HG02610 (cell line): ENCODE results near the gene CTSH.
"Not testable (repeated sequence)": the region's sequence is repeated elsewhere in the genome, so short reads cannot be mapped to it uniquely, and the experiment has no call there.

Experiments used
- ATAC-seq: cut with Tn5 transposase; IDR thresholded peaks from one replicate; pipeline ENCODE4 v1.9.1; 2021; ENCODE audit warnings: mild to moderate bottlenecking, moderate library complexity; ENCODE audit not compliant: unreplicated experiment

CTSH gene

DNA sequence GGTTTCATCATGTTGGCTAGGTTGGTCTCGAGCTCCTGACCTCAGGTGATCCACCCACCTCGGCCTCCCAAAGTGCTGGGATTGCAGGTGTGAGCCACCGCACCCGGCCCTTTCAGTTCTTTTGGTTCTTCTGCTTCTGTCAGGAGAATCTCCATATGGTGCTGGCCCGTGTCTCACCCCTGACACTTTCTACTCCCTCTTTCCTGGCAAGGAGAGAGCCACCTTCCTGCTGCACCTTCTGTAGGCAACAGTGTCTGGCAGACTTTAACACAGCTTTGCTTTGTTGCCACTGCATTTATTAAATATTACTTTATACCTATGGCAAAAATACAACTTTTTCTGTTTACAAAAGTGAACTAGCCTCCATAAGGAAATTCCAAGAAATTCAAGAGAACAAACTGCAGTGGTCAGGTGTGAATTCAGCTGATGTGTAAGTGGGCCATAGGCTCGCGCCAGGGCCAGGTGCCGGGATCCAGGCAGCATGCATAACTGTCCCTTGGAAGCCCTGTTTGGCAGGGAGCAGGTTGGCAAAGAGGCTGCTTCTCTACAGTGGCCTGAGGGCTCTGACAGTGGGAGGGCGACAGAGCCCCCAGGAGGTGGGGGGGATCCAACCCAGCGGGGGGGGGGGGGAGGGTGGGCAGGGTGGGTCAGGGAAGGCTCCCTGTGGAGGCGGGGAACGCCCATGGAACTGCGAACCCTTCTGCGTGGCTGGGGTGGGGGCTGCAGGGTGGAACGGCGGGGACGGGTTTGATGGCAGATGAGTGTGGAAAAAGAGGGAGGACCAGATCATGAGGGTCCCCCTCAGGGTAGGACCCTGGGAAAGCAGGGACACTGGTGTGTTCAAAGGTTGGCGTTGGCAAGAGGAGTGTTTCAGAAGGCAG, 21.1 kb downstream of the CTSH start:
- ATAC-seq, result no peak

DNA sequence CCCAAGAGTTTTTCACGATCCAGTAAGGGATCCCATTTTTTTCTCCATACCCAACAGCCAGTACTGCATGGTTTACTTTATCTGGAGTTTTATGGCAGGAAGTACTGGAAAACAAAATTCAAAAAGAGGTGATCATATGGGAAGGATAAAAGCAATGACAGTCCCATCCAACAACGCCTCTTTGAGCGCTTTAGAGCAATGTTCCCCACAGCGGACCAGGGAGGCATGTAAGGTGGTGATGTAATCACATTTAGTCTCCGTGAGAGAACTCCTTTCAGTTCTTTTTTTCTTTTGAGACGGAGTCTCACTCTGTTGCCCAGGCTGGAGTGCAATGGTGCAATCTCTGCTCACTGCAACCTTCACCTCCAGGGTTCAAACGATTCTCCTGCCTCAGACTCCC, 21.8 kb downstream of the CTSH start:
- ATAC-seq, result no peak

DNA sequence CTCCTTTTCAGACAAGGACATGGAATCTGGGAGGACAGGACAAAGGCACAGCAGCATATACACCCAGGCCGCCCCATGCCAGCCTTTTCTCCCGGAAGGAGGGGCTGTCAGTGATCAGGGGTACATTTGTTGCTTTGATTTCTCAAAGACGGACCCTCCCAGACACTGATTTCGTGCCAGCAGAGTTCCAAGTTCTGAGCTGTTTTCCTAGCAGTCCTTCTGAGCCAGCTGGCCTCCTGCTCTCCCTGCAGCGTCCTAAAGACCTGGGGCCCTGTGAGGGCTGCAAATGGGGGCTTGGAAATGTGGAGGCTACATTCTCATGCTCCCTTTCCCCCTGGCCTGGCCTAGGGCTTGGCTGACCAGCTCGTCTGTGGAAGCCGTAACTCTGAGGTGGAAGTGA, 22.3 kb downstream of the CTSH start:
- no peak for ATAC-seq

DNA sequence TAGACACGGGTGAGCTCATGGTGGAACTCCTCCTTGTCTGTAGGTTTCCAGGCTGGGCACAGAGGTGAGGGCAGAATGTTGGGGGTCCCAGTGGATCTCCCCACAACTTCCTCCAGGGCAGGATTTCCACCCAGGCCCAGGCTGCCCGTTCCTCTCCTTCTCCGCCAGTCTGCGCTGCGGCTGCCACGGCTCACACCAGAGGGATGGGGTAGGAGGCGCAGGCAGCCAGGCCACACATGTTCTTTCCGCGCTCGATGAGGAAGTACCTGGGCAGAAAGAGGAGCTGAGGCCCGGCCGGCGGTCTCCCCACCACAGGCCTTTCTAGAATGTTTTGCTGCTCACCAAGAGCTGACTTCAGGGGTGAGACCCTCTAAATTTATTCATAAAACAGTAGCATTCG, 22.9 kb downstream of the CTSH start:
- no peak for ATAC-seq

DNA sequence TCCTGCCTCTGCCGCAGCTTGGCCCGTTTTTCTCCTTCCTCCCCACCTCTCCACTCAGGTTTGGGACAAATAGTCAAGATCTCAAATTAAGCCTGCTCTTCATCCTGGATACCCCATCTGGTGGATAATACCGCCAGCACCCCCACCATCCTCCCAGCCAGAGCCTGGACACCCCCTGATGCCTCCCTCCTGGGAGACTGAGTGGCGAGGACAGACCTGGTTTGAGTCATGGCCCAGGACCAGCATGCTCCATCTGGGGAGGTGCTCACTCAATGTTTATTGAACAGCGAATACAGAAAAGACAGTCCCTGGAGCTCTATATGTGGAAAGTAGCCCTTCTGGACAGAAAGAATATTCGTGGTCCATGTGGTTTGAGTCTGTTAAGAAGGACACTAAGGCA, 23.3 kb downstream of the CTSH start:
- ATAC-seq, result no peak

DNA sequence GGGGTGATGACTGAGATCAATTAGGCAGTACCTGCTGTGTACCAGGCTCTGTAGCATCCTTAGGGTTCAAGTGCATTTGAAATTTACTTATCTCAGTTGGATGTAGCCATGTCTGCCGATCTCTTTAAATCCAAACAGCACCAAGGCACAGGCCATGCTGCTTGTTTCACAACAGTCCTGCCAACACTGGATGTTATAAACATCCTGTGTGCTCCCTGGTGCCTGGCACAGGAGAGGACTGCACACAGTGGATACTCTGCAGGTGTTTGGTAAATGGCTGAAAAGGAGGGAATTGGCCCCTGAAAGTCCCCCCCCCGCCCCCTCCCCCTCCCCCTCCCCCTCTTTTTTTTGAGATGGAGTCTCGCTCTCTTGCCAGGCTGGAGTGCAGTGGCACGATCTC, 27.0 kb downstream of the CTSH start:
- ATAC-seq, result no peak

DNA sequence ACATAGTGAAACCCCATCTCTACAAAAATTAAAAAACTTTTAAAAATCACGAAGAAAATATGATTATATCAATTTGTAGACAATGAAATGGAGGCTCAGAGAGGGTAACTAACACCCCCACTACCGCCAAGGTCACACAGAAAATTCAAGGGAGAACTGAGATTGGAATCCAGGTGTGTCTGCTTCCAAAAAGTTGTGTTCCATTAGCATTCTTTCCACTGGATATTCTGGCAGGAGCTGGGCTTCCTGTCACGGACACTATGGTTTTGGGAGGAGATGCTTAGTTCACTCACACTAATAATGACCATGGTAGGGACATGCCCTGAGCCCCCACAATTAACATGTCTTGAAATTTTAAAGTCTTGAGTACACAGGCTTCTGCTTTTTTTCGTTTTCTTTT, 28.8 kb downstream of the CTSH start:
- no peak for ATAC-seq

DNA sequence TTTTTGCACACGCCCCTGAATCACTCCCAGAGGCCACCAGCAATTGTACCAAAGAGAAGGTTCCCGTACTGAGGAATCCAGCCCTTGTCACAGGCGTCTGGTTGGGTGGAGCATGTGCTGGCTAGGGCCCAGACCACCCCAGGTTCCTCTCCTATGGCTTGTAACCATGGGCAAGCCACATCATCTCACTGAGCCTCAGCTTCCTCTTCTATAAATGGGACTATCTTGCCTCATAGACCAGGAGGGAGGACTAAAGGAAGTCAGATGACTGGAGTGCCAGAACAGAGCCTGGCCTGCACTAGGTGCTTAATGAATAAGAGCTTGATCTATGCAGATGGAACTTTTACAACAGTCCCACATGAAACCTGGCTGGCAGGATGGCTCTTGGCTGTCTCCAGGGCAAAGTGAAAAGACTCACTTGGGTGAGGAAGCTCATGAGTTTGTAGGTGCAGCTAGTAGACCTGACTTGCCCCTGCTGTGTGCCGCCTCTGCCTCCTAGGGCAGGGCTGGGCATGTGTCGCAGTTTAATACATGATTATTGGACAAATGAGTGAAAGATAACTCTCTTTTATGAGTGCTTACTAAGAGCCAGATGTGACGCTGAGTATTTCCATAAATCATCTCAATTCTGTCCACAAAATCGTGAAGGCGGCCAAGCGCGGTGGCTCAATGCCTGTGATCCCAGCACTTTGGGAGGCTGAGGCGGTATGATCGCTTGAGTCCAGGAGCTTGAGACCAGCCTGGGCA, 29.3 kb downstream of the CTSH start:
- ATAC-seq, result no peak

DNA sequence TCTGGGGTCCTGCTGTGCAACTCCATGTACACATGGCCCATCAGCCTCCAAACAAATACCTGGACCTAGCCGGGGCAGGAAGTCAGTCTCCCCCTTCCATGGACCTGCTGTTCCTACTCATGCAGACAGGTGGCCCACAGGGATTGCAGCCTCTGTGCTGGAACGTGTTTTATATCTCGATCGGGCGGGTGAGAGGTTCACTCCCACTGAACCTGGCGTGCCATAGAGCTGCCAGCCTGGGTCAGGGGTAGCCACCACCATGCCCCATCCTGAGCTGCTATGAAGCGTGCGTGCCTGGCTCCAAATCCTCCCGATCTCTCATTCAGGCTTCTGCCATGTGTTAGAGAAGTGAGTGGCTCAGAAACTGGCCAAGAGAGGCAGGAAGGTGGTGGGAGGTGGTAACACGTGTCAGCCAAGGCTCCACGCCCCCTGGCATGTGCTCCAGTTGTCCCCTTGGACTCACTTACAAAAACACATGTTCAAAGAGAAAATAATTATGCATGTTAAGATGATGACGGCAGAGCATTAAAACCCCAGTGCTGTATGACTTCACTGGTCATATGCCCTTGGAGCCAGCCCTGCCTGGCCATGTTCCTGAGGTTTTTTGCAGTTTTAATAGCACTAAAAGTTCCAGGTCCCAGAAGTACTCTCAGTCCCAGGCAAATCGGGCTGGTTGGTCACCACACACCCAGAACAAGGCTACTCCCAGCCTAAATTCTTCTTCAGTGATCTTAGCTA, 30.6 kb downstream of the CTSH start:
- ATAC-seq, result no peak

DNA sequence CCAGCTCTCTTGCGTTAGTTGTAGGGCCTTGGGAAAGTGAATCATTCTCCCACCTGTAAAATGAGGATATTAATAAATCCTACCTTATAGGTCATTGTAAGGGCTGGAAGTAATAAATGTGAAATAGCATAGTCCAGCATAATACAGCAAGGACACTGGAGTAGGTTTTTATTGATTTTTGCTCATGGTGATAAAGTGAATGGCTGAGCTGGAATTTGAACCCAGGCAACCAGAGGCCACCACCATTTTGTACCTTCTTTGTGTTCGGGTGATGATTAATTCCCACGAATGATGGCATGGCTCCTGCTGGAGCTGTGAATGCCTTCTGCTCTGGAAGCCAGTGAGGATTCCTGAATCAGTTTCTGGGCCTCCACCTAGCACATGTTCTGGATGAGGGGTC, 31.8 kb downstream of the CTSH start:
- no peak for ATAC-seq

DNA sequence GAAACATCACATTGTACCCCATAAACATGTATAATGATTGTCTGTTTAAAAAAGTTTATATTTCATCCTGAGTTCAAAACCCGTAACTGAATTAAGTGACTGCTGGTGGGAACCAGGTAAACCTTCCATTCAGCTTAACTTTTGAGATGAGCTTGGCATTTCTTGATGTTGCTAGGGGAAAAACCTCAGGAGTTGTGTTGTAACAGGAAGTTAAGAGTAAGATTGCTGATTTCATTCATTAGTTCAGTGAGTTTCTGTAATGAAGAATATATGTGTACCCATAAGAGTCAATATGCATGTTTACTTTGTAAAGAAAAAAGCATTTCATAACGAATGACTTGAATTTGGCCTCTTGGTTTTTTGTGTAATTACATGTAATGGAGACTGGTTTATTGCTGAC, 32.5 kb downstream of the CTSH start:
- no peak for ATAC-seq

DNA sequence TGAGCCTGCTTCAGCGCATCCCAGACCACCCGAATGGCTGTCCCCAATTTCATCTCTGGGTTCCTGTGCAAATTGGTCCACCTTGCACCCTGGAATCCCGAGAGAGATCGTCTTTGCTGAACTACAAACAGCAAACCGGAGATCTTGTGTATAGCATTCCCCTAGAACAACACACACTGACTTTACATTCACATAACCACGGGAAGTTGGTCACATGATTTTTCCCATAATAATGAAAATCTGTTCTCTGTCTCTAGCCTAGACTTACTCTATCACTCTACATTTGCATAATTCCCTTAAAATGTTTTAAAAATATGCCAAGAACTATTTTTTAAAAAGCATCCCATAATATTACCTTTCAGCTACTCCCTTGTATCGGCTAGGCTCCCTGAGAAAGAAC, 34.6 kb downstream of the CTSH start:
- ATAC-seq, result no peak

DNA sequence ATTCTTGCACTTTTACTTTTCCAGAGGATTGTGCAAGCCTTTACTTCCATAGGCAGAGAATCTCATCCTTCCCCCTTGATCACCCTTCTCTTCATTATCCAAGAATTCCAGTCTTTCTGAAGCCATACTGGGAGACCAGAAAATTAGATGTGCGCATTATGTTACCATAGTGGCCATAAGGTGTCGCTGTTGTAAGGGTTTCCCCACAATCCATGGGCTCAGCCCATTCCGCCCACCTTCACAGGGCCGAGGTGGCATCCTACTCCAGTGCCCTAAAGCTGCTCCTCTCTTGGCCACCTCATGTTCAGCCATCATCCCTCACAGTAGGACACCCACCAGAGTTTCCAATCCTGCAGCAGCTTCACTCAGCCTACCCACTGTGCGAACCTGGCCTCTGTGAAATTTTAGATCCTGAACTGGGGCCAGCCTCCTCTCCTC, 35.0 kb downstream of the CTSH start:
- no peak for ATAC-seq

DNA sequence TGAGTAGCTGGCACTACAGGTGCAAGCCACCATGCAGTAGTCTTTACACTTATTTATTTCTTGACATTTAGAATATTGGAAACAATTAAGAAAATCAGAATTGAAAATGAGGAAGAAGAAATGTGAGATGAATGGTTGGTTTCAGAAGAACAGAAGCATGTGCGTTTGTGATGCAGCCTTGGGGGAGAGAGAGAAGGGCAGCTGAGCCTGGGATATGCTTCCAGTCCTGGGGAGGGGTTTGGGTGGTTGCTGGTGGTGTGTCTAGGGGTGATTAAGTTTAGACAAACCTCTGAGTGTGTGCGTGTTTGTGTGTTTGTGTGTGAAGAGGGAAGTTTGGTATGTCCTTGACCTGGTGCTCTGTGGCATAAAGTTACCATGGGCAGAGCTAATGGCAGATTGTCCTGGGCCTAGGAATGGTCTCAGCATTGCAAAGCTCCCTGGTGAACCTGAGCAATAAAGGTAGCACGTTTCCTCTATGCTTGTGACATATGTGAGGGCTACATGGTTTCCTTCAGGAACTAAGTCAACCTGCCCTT, 35.6 kb downstream of the CTSH start:
- ATAC-seq, result no peak

DNA sequence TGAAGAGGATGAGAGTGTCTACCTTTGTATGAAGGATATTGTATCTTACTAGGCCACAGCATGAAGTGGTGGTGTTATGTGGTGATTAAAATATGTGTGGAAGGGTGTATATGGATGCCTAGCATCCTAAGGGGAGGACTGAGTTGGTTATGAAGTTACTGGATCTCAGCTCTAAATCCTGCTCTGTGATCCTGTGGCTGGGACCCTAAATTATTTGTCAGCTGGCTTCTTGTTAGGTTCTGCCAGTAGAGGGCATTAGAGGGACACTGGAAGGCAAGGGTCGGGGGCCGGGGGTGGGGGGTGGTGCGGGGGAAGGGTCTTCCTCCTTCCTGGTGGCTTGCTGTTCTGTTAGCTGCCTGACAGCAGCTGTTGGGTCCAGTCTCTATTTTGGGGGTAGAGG, 37.3 kb downstream of the CTSH start:
- no peak for ATAC-seq

DNA sequence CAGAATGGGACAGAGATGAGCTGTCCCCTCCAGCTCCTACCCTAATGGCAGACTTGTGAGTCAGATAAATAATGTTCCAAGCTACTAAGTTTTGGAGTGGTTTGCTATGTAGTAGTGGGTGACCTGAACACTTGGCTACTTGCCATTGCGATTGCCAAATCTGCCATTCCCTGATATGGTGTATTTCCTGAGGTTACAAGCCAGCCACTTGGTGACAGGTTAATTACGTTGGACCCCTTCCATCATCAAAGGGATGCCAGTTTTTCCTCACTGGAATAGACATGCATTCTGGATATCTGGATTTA, 38.6 kb downstream of the CTSH start:
- no peak for ATAC-seq

DNA sequence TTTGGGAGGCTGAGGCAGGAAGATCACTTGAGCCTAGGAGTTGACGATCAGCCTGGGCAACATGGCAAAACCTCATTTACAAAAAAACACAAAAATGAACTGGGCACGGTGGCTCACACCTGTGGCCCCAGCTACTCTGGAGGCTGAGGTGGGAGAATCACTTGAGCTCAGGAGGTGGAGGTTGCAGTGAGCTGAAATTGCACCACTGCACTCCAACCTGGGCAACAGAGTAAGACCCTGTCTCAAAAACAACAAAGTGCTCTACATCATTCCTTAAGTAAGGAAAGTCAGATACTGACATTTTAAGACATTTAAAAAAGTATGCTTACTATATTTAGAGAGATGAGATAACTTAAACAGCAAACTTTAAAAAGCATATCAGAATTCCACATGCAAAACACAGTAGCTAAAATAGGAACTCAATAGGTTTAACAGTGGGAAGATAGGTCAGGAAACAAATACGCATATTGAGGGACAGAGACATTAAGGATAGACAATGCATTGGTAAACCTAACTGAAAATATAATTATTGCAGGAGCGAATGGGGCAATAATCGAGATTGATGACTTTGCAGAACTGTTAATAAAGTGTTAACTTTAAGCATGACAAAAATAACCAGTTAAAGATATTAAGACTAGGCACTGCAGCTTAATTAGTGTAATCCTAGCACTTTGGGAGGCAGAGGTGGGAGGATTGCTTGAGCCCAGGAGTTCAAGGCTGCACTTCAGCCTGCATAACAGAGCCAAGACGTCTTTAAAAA, 40.1 kb downstream of the CTSH start:
- no peak for ATAC-seq

DNA sequence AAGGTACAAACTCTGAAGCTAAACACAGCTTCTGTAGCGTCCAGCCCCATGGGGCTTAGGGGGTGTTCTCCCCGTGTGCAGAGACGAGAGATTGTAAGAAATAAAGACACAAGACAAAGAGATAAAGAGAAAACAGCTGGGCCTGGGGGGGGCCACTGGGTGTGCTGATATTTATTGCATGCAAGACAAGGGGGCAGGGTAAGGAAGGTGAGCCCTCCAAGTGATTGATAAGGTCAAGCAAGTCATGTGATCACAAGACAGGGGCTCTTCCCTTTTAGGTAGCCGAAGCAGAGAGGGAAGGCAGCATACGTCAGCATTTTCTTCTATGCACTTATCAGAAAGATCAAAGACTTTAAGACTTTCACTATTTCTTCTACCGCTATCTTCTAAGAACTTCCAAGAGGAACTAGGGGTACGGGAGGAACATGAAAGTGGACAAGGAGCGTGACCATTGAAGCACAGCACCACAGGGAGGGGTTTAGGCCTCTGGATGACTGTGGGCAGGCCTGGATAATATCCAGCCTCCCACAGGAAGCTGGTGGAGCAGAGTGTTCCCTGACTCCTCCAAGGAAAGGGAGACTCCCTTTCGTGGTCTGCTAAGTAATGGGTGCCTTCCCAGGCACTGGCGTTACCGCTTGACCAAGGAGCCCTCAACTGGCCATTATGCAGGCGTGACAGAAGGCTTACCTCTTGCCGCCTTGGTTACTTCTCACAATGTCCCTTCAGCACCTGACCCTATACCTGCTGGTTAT, 42.4 kb downstream of the CTSH start:
- not testable (repeated sequence) for ATAC-seq

DNA sequence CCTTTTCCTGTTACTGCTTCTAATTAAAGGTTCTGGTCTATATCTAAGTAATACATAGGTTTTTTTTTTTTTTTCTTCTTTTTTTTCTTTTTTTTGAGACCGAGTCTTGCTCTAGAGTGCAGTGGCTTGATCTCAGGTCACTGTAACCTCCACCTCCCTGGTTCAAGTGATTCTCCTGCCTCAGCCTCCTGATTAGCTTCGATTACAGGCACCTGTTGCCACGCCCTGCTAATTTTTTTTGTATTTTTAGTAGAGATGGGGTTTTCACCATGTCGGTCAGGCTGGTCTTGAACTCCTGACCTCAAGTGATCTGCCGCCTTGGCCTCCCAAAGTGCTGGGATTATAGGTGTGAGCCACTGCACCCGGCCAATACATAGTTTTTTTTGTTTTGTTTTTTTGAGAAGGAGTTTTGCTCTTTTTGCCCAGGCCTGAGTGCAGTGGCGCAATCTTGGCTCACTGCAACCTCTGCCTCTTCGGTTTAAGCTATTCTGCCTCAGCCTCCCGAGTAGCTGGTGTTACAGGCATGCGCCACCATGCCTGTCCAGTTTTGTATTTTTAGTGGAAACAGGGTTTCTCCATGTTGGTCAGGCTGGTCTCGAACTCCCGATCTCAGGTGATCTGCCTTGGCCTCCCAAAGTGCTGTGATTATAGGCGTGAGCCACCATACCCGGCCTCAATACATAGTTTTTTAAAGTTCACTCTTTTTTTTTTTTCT, 43.9 kb downstream of the CTSH start:
- ATAC-seq, result not testable (repeated sequence)
